ENCODE measurements around the gene ADAMTSL2.

DNA sequence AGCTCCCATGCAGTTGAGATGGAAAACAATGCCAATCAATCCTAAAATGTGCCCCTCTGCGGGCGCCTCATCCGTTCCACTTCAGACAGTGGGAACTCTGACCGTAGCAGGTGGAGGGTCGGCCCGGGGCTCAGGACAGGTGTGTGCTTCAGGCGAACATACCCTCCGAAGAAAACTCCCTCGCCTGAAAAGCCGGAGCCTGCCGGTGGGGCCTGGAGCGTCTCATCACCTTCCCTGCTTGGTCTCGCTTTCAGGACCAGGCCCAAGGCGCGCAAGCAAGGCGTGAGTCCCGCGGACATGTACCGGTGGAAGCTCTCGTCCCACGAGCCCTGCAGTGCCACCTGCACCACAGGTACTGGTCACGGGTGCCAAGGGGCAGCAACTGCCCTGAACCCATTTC lies 26.4 kb downstream of the ADAMTSL2 start:
- TF ChIP-seq, protein P1, sequence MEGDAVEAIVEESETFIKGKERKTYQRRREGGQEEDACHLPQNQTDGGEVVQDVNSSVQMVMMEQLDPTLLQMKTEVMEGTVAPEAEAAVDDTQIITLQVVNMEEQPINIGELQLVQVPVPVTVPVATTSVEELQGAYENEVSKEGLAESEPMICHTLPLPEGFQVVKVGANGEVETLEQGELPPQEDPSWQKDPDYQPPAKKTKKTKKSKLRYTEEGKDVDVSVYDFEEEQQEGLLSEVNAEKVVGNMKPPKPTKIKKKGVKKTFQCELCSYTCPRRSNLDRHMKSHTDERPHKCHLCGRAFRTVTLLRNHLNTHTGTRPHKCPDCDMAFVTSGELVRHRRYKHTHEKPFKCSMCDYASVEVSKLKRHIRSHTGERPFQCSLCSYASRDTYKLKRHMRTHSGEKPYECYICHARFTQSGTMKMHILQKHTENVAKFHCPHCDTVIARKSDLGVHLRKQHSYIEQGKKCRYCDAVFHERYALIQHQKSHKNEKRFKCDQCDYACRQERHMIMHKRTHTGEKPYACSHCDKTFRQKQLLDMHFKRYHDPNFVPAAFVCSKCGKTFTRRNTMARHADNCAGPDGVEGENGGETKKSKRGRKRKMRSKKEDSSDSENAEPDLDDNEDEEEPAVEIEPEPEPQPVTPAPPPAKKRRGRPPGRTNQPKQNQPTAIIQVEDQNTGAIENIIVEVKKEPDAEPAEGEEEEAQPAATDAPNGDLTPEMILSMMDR (optimal IDR thresholded peaks at IDR 0.05 in 1 of 3, IDR thresholded peaks at IDR 0.05 in 1 of 3, conservative IDR thresholded peaks at IDR 0.05 in 1 of 3; ENCODE audit: extremely low read depth in 1 of 3, insufficient read depth in 2 of 3, low read length in 3 of 3) = no peak
- no peak for TF ChIP-seq EZH2 (IDR thresholded peaks at IDR 0.05; ENCODE audit: low read length)
